HT-29 (cell line): ENCODE measurements around the gene CSPG4. TPM values are rescaled to one million over a fixed set of nuclear protein-coding genes. Genes with fewer than 3 reads are reported as not detected.
"Not testable (repeated sequence)": the region's sequence is repeated elsewhere in the genome, so short reads cannot be mapped to it uniquely, and the experiment has no call there.

Experiments used
- DNase-seq: peaks from one replicate; pipeline ENCODE4 v3.0.0-alpha.2; 2015; ENCODE audit warnings: low spot score
- total RNA-seq: library from RNA; depleted of rRNA; stranded (reverse); fragments of >200 nt; shearing (Covaris generic); gene quantifications from 2 replicates; pipeline ENCODE4 v1.2.3, GENCODE V29; 2014

CSPG4 gene
- total RNA-seq, 1 experiment from 2014 or later: 10.7 TPM

- DNase-seq: no peak
These were observed 13.3 kb upstream of the CSPG4 start for GRCh38 chr15:75725719-75726607.

GRCh38 chr15:75725006-75725718 is 12.5 kb upstream of the CSPG4 start:
- DNase-seq: no peak

- DNase-seq: peak; percentile 97
These were observed 11.4 kb upstream of the CSPG4 start for GRCh38 chr15:75723847-75724660.

GRCh38 chr15:75723171-75723846 is 10.7 kb upstream of the CSPG4 start:
- DNase-seq: peak; percentile 59

- DNase-seq: no peak
These were observed 9.5 kb upstream of the CSPG4 start for GRCh38 chr15:75721923-75722870.

- no peak for DNase-seq
These were observed 8.9 kb upstream of the CSPG4 start for GRCh38 chr15:75721480-75721922.

GRCh38 chr15:75720787-75721479 is 8.3 kb upstream of the CSPG4 start:
- peak; percentile 98 for DNase-seq

GRCh38 chr15:75720297-75720696 is 7.6 kb upstream of the CSPG4 start:
- DNase-seq: no peak

GRCh38 chr15:75718328-75718727 is 5.7 kb upstream of the CSPG4 start:
- no peak for DNase-seq

GRCh38 chr15:75717001-75717400 is 4.4 kb upstream of the CSPG4 start:
- not testable (repeated sequence) for DNase-seq

GRCh38 chr15:75716249-75716950 is 3.8 kb upstream of the CSPG4 start:
- not testable (repeated sequence) for DNase-seq

GRCh38 chr15:75715312-75715832 is 2.7 kb upstream of the CSPG4 start:
- not testable (repeated sequence) for DNase-seq

- no peak for DNase-seq
These were observed 1.5 kb upstream of the CSPG4 start for GRCh38 chr15:75714195-75714594.

- peak; percentile 33 for DNase-seq
These were observed 769 bp upstream of the CSPG4 start for GRCh38 chr15:75713338-75713895.

- DNase-seq: not testable (repeated sequence)
These were observed 1.2 kb downstream of the CSPG4 start for GRCh38 chr15:75711495-75711894.

- not testable (repeated sequence) for DNase-seq
These were observed 1.8 kb downstream of the CSPG4 start for GRCh38 chr15:75710874-75711273.

GRCh38 chr15:75709458-75709857 is 3.2 kb downstream of the CSPG4 start:
- not testable (repeated sequence) for DNase-seq

- DNase-seq: no peak
These were observed 6.0 kb downstream of the CSPG4 start for GRCh38 chr15:75706682-75706954.
